ENCODE measurements around the gene MGAT5B.

DNA sequence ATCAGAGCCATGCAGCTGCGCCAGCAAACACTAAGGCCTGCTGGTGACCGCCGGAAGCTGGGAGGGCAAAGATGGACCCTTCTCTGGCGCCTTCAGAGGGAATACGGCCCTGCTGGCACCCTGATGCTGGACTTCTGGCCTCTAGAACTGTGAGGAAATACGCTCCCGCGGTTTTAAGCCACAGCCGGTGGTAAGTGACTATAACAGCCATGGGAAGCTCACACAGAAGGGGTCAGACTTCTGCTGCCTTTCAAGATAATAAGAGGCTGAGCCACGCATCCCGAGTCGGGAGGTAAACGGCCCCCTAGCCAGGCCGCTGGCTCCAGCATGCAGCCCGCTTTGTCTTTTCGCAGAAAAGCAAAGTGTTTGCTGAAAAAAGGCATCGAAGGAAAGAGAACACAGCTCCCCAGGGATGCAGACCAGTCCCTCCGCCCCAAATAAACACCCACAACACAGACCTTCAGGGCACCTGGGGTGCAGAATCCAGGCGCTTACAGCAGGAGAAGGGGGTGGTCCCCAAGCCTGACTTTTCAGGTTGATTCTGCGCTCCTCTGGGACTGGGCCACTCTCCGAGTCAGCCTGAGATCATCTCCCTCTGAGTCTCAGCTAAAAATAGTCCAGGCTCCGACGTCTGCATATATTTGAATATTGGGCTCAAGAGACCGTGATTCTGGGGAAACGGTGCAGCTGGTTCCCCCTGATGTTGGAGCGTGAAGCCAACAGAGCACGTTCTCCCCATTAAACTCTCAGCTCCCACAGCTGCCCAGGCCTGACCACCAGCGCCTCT is 89.7 kb downstream of the MGAT5B start:
- TF ChIP-seq, protein P1, sequence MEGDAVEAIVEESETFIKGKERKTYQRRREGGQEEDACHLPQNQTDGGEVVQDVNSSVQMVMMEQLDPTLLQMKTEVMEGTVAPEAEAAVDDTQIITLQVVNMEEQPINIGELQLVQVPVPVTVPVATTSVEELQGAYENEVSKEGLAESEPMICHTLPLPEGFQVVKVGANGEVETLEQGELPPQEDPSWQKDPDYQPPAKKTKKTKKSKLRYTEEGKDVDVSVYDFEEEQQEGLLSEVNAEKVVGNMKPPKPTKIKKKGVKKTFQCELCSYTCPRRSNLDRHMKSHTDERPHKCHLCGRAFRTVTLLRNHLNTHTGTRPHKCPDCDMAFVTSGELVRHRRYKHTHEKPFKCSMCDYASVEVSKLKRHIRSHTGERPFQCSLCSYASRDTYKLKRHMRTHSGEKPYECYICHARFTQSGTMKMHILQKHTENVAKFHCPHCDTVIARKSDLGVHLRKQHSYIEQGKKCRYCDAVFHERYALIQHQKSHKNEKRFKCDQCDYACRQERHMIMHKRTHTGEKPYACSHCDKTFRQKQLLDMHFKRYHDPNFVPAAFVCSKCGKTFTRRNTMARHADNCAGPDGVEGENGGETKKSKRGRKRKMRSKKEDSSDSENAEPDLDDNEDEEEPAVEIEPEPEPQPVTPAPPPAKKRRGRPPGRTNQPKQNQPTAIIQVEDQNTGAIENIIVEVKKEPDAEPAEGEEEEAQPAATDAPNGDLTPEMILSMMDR (IDR thresholded peaks at IDR 0.05), result no peak
- TF ChIP-seq POLR2A (IDR thresholded peaks at IDR 0.05), result no peak
